ENCODE data around the gene NPHS1. TPM values are rescaled to one million over a fixed set of nuclear protein-coding genes. Genes with fewer than 3 reads are reported as not detected.

The NPHS1 gene
- total and polyA plus RNA-seq, 2 of the 8 experiments (the other 6 are each of a cell fraction or from before 2014, with no cell fraction given) = 1.3 to 1.4 TPM

GRCh38 chr19:35824150-35824549 is 28.2 kb downstream of the NPHS1 start:
- no peak overlapping the region for H4K8ac ChIP-seq (ENCODE audit: extremely low read depth, insufficient read depth, low read length)
- no peak overlapping the region for H3K23ac ChIP-seq (ENCODE audit: insufficient read length)
- no peak overlapping the region for H2BK12ac ChIP-seq (ENCODE audit: low read depth, low read length)
- H2BK20ac ChIP-seq (ENCODE audit: low read length) = no peak overlapping the region
- H3K4me1 ChIP-seq (replicated peaks in 1 of 4; ENCODE audit: control insufficient read depth in 3 of 4, insufficient read depth in 4 of 4, low read length in 3 of 4) = no peaks in the 10 kb centered on the region; a peak in 2 of 7 replicates
- no peak overlapping the region for H3K14ac ChIP-seq (ENCODE audit: insufficient read length)
- no peak overlapping the region for H3K4ac ChIP-seq (replicated peaks; ENCODE audit: insufficient read length, low read depth, low read length)
- 90% methylated on average over 5 of the region's 5 CpGs; no CpG with 5 or more reads in 1 of the 2 experiments for WGBS, 2 experiments (ENCODE audit: extremely low coverage in 1 of 2, insufficient coverage in 1 of 2, insufficient read length in 1 of 2, insufficient replicate concordance in 2 of 2, low coverage in 1 of 2, low lambda C conversion rate in 2 of 2, missing lambda C conversion rate in 1 of 2)
- CTCF ChIA-PET (ENCODE audit: partially characterized antibody) = interaction anchor here (0.6 to 3.6 kb wide), 2 partner anchors 11 to 57 kb away, joined by 3 to 11 read pairs; no protein-coding TSS in a partner anchor
- no peaks in the 10 kb centered on the region for H3K9me3 ChIP-seq (ENCODE audit: insufficient read depth in 2 of 2, low read depth in 1 of 2, low read length in 1 of 2)
- FAIRE-seq (no peak), DNase-seq (ENCODE audit: low read depth in 1 of 2, low spot score in 2 of 2) (no peak)
- H3K4me2 ChIP-seq (ENCODE audit: insufficient read depth in 1 of 2, low read depth in 2 of 2, low read length in 2 of 2) = no peak overlapping the region
- no peak overlapping the region for H2BK5ac ChIP-seq (ENCODE audit: low read depth, low read length)
- H2BK120ac ChIP-seq (replicated peaks; ENCODE audit: low read depth, low read length) = no peak overlapping the region
- H2AFZ ChIP-seq (ENCODE audit: low read length) = no peak overlapping the region
- H3K36me3 ChIP-seq (ENCODE audit: control insufficient read depth in 2 of 4, insufficient read depth in 4 of 4, low read length in 3 of 4) = no peaks in the 10 kb centered on the region
- H3K4me3 ChIP-seq (ENCODE audit: extremely low read depth in 1 of 4, insufficient read depth in 2 of 4, low read depth in 3 of 4, low read length in 4 of 4) = no peak overlapping the region
- H4K20me1 ChIP-seq (replicated peaks in 1 of 2; ENCODE audit: control insufficient read depth in 1 of 2, insufficient read depth in 2 of 2, low read length in 2 of 2) = no peaks in the 10 kb centered on the region
- H3K27ac ChIP-seq (ENCODE audit: low read depth, low read length) = no peak overlapping the region
- H3K23me2 ChIP-seq (ENCODE audit: low read depth, low read length) = no peaks in the 10 kb centered on the region
- peaks cover 0 to 3% (median 0%) of the 10 kb centered on the region in 4 experiments; a peak in 3 of 7 replicates for H3K27me3 ChIP-seq (replicated peaks in 1 of 4; ENCODE audit: control insufficient read depth in 3 of 4, extremely low read depth in 1 of 4, insufficient read depth in 3 of 4, low read length in 3 of 4)
- no peak overlapping the region for H4K91ac ChIP-seq (replicated peaks; ENCODE audit: insufficient read length, low read length)
- TF ChIP-seq SIX5 (IDR thresholded peaks at IDR 0.05; ENCODE audit: low read depth, low read length) (no peak), KDM5A (IDR thresholded peaks at IDR 0.05; ENCODE audit: low read length) (no peak), GTF2F1 (IDR thresholded peaks at IDR 0.05; ENCODE audit: borderline replicate concordance, low read depth, low read length) (no peak), CBX8 (IDR thresholded peaks at IDR 0.05; ENCODE audit: borderline replicate concordance, low read depth, low read length) (no peak), SRF (IDR thresholded peaks at IDR 0.05; ENCODE audit: low read depth, low read length) (no peak), KDM1A (IDR thresholded peaks at IDR 0.05; ENCODE audit: borderline replicate concordance, low read length) (no peak), NRF1 (IDR thresholded peaks at IDR 0.05; ENCODE audit: low read depth, low read length) (no peak), TCF12 (IDR thresholded peaks at IDR 0.05; ENCODE audit: low read depth, low read length) (no peak), TAF7 (optimal IDR thresholded peaks at IDR 0.05; ENCODE audit: borderline replicate concordance, low read depth, low read length) (no peak), SP2 (IDR thresholded peaks at IDR 0.05; ENCODE audit: low read length) (no peak), TAF1 (IDR thresholded peaks at IDR 0.05; ENCODE audit: low read depth, low read length) (no peak), CHD1 (IDR thresholded peaks at IDR 0.05; ENCODE audit: low read depth, low read length) (no peak)
- no peak overlapping the region for H2BK15ac ChIP-seq (ENCODE audit: low read length)
- H3K9ac ChIP-seq (replicated peaks in 1 of 4; ENCODE audit: extremely low read depth in 1 of 4, low read depth in 3 of 4, low read length in 3 of 4) = no peak overlapping the region
- H3K79me1 ChIP-seq (ENCODE audit: low read depth, low read length) = no peaks in the 10 kb centered on the region
- no peak overlapping the region for H4K5ac ChIP-seq (ENCODE audit: insufficient read length, low read depth, low read length)
- H3K56ac ChIP-seq (replicated peaks; ENCODE audit: insufficient read length, low read depth, low read length) = no peak overlapping the region
- POLR2A ChIA-PET (ENCODE audit: partially characterized antibody) = interaction anchor here (1.8 kb wide), 1 partner anchor 84 kb away, joined by 4 read pairs; no protein-coding TSS in a partner anchor
- H2AK5ac ChIP-seq (ENCODE audit: low read depth, low read length) = no peak overlapping the region
- no peak overlapping the region for H3K18ac ChIP-seq (ENCODE audit: extremely low read depth, low read length)
- no peaks in the 10 kb centered on the region for H3K79me2 ChIP-seq (ENCODE audit: control insufficient read depth in 1 of 2, insufficient read depth in 2 of 2, low read length in 2 of 2)
